ENCODE measurements around the gene TRPM1. TPM values are rescaled to one million over a fixed set of nuclear protein-coding genes. Genes with fewer than 3 reads are reported as not detected.

The TRPM1 gene
- total RNA-seq, 4 donors from 2014 or later, result not detected

DNA sequence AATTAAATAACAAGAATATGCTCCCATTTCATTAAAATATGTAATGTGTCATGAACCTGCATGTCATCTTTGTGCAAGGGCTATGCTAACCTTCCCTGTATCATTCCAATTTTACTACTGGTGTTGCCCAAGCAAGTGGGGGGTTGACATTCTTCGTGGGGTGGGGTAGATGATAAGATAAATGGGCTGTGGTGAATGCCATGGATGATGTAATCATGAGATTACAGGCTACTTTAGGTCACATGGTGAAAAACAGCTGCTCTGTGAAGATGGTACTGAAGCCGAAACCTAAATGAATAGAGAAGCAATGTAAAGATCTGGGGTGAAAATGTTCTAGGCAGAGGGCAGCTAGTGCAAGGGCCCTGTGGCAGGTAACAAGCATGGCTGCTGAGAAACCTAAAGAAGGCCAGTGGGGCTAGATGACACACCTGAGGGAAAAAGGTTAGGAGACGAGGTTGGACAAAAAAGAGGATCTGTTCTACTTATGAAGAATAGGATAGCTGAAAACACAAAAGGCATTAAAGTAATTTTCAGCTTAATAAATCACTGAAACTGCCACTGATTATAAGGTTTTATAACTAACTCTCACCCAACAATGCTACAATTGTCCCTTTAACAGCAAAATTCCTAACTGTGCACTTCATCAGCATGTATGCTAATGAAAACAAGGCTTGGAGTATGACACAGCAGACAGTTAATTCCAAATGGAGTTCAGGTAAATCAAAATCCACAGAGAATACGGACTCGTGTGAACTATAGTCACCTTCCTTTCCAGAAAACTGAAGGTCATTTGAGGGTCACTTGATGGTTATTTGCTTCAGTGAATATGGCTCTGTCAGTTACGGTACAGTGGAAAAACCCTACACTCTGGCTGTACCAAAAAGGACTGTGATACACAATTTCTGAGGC is 145.1 kb downstream of the TRPM1 start:
- TF ChIP-seq, protein P1, sequence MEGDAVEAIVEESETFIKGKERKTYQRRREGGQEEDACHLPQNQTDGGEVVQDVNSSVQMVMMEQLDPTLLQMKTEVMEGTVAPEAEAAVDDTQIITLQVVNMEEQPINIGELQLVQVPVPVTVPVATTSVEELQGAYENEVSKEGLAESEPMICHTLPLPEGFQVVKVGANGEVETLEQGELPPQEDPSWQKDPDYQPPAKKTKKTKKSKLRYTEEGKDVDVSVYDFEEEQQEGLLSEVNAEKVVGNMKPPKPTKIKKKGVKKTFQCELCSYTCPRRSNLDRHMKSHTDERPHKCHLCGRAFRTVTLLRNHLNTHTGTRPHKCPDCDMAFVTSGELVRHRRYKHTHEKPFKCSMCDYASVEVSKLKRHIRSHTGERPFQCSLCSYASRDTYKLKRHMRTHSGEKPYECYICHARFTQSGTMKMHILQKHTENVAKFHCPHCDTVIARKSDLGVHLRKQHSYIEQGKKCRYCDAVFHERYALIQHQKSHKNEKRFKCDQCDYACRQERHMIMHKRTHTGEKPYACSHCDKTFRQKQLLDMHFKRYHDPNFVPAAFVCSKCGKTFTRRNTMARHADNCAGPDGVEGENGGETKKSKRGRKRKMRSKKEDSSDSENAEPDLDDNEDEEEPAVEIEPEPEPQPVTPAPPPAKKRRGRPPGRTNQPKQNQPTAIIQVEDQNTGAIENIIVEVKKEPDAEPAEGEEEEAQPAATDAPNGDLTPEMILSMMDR (IDR thresholded peaks at IDR 0.05; ENCODE audit: low read depth), result no peak

DNA sequence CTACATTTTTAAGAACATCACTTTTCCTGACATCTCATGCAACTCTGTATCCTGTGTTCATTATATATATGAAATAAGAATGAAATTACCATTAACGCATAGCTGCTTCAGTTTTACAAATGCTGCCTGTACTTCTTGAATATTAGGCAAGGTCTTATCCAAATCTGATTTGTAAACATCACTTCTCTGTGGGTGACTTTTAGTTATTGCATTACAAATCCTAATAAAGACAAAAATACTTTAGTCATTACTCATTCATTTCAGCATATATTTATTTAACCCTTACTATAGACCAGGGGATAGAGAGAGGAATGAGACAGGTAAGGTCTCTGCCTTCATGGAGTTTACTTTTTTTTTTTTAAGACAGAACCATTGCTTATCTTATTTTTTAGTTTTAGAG is 146.9 kb downstream of the TRPM1 start:
- TF ChIP-seq, protein P1 (IDR thresholded peaks at IDR 0.05; ENCODE audit: low read depth), result no peak

DNA sequence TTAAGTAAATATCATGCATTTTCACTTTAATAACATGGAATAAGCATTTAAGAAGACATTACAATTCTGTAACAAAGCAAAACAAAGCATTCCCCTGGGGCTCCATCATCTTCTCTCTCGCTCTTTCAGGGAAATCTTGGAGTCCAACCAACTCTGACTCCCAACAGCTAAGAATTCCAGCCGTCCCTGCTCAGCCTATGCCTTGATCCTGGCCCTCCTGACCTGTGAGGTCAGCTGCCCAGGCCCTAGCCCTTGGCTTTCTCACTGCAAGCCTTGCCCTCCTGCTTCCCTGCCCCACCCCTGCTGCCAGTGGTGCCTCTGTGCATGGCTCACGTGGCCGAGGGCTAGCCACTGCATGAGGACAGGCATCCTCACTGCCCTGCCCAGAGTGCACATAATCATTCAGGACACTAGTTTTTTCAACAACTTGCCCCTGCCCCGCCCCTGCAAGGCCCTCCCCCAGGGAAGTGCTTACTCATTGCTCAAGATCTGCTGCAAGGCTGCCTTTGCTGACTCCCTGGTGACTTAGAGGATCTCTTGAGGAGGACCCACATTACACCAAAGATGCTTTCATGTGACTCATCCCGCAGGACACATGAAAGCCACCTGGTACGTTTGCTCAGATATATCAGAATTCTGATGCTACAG is 147.7 kb downstream of the TRPM1 start:
- TF ChIP-seq, protein P1 (IDR thresholded peaks at IDR 0.05; ENCODE audit: low read depth), result no peak

DNA sequence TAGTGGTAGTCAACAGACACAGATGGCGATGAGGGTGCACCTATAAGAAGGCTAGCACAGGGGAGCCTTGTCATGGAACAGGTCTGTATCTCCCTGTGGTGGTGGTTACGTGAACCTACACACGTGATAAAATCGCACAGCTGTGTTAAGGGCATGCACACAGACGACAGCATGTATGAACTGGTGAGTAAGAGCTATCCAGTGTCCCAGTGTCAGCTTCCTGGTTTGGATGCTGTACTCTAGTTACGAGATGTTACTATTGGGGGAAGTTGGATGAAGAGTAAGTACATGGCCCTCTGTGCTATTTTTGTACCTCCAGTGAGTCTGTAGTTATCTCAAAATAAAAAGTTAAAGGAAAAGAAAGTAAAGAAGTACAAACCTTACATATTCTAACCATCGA is 148.3 kb downstream of the TRPM1 start:
- TF ChIP-seq, protein P1 (IDR thresholded peaks at IDR 0.05; ENCODE audit: low read depth), result no peak

Small RNAs within 50 kb of the gene (small RNA-seq; reads per million reads assigned to genes)
- gene MIR211, result 2.3 reads per million, percentile 46 among the genes with 10 or more reads in this experiment
- not detected for gene RNU6-466P

Other genes with a start within 250 kb of the TRPM1 start
- gene FAN1, start 197.8 kb downstream of the TRPM1 start, total RNA-seq, result 10 to 100 TPM; 14.2 to 28.4 (median 19.6) TPM
- gene MTMR10, start 110.1 kb downstream of the TRPM1 start, total RNA-seq, result 10 to 100 TPM; 45.4 to 71.6 (median 54.6) TPM
- gene KLF13, start 225.1 kb upstream of the TRPM1 start, total RNA-seq, result 10 to 100 TPM; 35.2 to 99.0 (median 56.1) TPM

Data from subcutaneous adipose tissue (tissue), 4 donors.